ENCODE data around the gene CBLN1.

Gene CBLN1

DNA sequence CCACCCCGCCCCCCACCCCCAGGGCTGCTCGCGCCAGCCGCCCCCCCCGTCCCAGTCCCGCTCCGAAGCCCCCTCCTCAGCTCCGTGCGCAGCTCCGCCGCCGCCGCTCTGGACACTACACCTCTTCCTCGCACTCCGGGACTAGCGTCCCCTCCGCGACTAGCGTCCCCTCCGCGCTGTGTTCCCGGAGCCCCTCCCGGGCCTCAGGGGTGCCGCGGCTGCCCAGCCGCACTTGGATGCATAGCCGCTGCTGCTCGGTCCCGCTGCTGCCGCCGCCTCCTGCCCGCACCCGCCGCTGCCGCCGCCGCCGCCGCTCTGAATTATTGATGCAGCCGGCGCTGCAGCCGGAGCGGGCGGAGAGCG, at the start of gene CBLN1:
Gene CBLN1, minus strand, starts transcription at position 359 of the 363 bp plus-strand sequence. CDS start 373 bp downstream, outside the sequence.
- Histone ChIP-seq H3K27ac (ENCODE audit: low read length) (no peak within 1 kb of the TSS), H3K4me3 (ENCODE audit: low read length in 2 of 2) (peak within 1 kb of the TSS in 1 of 2 donors; percentile 58), H3K4me1 (ENCODE audit: control insufficient read depth, insufficient read depth, low read length) (peaks cover 41% of the 10 kb centered on the region), H3K9me3 (ENCODE audit: control insufficient read depth in 2 of 2, low read length in 2 of 2) (no peaks in the 10 kb centered on the region), H3K9ac (ENCODE audit: low read length in 2 of 2) (no peak within 1 kb of the TSS), H3K36me3 (ENCODE audit: control insufficient read depth in 2 of 2, insufficient read depth in 2 of 2, low read length in 2 of 2) (no peaks in the 10 kb centered on the region), H3K27me3 (ENCODE audit: control insufficient read depth in 1 of 2, insufficient read depth in 2 of 2, low read length in 2 of 2) (peaks cover 62 to 81% of the 10 kb centered on the region in 2 donors)

DNA sequence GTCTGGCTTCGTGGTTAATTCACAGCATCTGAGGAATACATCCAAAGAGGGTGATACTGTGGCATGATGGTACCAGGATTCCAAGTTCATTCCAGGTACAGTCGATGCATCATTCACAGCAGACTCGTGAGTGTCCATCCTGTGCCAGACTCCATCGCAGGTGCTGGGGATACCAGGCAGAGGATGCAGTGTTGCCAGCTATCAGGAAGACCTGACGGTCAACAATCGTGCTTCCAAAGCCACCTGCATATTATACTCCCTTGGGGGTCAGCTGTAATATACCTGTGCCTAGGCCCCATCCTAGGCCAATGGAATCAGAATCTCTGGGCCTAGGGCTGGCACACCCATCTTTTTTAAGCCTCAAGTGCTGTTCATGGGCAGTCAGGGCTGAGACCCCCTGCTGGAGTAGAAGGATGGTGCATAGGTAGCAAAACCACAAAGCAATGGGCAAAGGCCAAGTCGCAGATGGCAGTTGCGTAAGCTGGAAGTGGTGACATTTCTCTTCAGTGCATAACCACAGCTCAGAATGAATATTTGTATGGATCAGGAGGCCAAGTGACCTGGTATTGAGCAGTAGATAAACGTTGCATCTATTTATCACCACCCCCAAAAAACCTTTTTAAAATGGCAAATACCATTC, 49.0 kb upstream of the CBLN1 start:
- H3K9me3 ChIP-seq (ENCODE audit: control insufficient read depth in 2 of 2, low read length in 2 of 2): no peaks in the 10 kb centered on the region
- no peaks in the 10 kb centered on the region for H3K36me3 ChIP-seq (ENCODE audit: control insufficient read depth in 2 of 2, insufficient read depth in 2 of 2, low read length in 2 of 2)
- no peak overlapping the region for H3K9ac ChIP-seq (ENCODE audit: low read length in 2 of 2)
- H3K4me1 ChIP-seq (ENCODE audit: control insufficient read depth, insufficient read depth, low read length): no peaks in the 10 kb centered on the region
- H3K4me3 ChIP-seq (ENCODE audit: low read length in 2 of 2): no peak overlapping the region
- no peaks in the 10 kb centered on the region for H3K27me3 ChIP-seq (ENCODE audit: control insufficient read depth in 1 of 2, insufficient read depth in 2 of 2, low read length in 2 of 2)
- no peak overlapping the region for H3K27ac ChIP-seq (ENCODE audit: low read length)

DNA sequence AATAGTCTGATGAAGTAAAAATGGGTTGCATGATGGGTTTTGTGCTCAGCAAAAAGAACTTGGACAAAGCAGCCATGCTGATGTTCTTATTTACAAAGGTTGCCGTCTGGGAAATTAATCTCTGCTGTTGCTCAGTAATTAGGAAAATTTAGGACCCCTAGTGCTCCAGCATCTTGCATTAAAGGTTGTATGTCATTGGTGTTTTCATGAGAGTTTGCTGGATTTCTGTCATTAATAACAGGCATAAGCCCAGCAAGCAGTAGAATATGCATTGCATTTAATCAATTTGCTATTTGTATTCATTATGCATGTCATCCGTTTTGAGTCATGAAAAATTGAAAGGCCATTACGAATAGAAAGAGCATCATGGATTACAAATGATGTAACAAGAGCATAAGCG, 46.7 kb upstream of the CBLN1 start:
- Histone ChIP-seq H3K27ac (ENCODE audit: low read length) (no peak overlapping the region), H3K9me3 (ENCODE audit: control insufficient read depth in 2 of 2, low read length in 2 of 2) (no peaks in the 10 kb centered on the region), H3K27me3 (ENCODE audit: control insufficient read depth in 1 of 2, insufficient read depth in 2 of 2, low read length in 2 of 2) (no peaks in the 10 kb centered on the region), H3K36me3 (ENCODE audit: control insufficient read depth in 2 of 2, insufficient read depth in 2 of 2, low read length in 2 of 2) (no peaks in the 10 kb centered on the region), H3K4me3 (ENCODE audit: low read length in 2 of 2) (no peak overlapping the region), H3K4me1 (ENCODE audit: control insufficient read depth, insufficient read depth, low read length) (no peaks in the 10 kb centered on the region), H3K9ac (ENCODE audit: low read length in 2 of 2) (no peak overlapping the region)

DNA sequence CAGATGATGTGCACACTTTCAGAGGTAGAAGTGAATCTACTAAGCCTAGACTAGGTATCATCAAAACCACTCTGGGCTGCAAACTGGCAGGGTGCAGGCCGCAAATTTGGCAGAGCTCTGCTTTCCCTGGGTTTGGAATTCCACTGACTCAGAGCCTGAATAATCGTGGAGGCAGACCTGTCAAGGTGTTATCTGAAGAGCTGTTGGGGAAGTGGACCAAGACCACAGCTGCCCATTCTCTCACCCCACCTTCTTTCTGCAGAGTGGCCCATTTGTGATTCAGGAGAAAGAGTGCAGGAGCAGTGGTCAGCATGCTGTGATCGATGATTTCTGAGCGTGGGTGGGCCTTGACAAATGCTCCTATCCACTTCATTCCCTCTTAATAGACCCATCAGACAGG, 45.8 kb upstream of the CBLN1 start:
- Histone ChIP-seq H3K9ac (ENCODE audit: low read length in 2 of 2) (no peak overlapping the region), H3K9me3 (ENCODE audit: control insufficient read depth in 2 of 2, low read length in 2 of 2) (no peaks in the 10 kb centered on the region), H3K27me3 (ENCODE audit: control insufficient read depth in 1 of 2, insufficient read depth in 2 of 2, low read length in 2 of 2) (no peaks in the 10 kb centered on the region), H3K27ac (ENCODE audit: low read length) (no peak overlapping the region), H3K4me1 (ENCODE audit: control insufficient read depth, insufficient read depth, low read length) (no peaks in the 10 kb centered on the region), H3K4me3 (ENCODE audit: low read length in 2 of 2) (no peak overlapping the region), H3K36me3 (ENCODE audit: control insufficient read depth in 2 of 2, insufficient read depth in 2 of 2, low read length in 2 of 2) (no peaks in the 10 kb centered on the region)

DNA sequence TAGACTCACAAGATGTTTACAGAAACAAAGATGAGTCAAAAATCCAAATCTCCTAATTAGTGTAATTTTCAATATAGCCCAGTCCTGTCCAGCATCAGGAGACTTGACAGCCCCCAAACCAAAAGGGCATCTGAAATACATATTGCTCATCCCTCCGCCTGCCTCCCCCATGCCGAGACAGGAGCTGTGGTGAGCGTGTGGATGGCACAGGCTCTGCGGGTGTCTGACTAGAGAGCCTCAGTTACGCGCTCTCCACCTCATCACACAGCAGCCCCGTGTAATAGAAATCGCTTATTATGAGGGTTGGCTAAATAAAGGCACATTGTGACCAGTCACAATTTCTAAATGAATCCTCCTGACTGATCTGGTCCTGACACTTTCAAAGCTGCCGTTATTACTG, 43.1 kb upstream of the CBLN1 start:
- Histone ChIP-seq H3K4me1 (ENCODE audit: control insufficient read depth, insufficient read depth, low read length) (no peaks in the 10 kb centered on the region), H3K9me3 (ENCODE audit: control insufficient read depth in 2 of 2, low read length in 2 of 2) (peaks cover 0 to 3% of the 10 kb centered on the region in 2 donors), H3K36me3 (ENCODE audit: control insufficient read depth in 2 of 2, insufficient read depth in 2 of 2, low read length in 2 of 2) (no peaks in the 10 kb centered on the region), H3K27me3 (ENCODE audit: control insufficient read depth in 1 of 2, insufficient read depth in 2 of 2, low read length in 2 of 2) (no peaks in the 10 kb centered on the region), H3K9ac (ENCODE audit: low read length in 2 of 2) (no peak overlapping the region), H3K27ac (ENCODE audit: low read length) (no peak overlapping the region), H3K4me3 (ENCODE audit: low read length in 2 of 2) (no peak overlapping the region)

DNA sequence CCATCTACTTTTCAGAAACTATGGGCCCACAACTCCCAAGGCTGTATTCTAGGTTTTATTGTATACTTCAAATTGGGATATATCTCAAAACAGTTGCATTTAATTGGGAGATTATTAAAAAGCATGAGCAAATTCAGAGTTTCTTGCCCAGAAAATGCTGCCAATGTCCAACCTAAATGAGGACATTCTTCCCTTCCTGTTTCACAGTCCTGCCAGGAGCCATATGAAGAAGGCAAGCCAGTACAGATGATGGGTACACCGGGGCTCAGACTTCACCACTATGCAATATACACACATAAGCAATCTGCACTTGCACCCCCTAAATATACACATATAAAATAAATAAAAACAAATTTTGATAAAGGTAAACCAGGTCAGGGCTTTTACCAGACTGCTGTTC, 34.0 kb upstream of the CBLN1 start:
- Histone ChIP-seq H3K9ac (ENCODE audit: low read length in 2 of 2) (no peak overlapping the region), H3K36me3 (ENCODE audit: control insufficient read depth in 2 of 2, insufficient read depth in 2 of 2, low read length in 2 of 2) (no peaks in the 10 kb centered on the region), H3K4me3 (ENCODE audit: low read length in 2 of 2) (no peak overlapping the region), H3K27ac (ENCODE audit: low read length) (no peak overlapping the region), H3K4me1 (ENCODE audit: control insufficient read depth, insufficient read depth, low read length) (no peaks in the 10 kb centered on the region), H3K9me3 (ENCODE audit: control insufficient read depth in 2 of 2, low read length in 2 of 2) (no peaks in the 10 kb centered on the region), H3K27me3 (ENCODE audit: control insufficient read depth in 1 of 2, insufficient read depth in 2 of 2, low read length in 2 of 2) (no peaks in the 10 kb centered on the region)

DNA sequence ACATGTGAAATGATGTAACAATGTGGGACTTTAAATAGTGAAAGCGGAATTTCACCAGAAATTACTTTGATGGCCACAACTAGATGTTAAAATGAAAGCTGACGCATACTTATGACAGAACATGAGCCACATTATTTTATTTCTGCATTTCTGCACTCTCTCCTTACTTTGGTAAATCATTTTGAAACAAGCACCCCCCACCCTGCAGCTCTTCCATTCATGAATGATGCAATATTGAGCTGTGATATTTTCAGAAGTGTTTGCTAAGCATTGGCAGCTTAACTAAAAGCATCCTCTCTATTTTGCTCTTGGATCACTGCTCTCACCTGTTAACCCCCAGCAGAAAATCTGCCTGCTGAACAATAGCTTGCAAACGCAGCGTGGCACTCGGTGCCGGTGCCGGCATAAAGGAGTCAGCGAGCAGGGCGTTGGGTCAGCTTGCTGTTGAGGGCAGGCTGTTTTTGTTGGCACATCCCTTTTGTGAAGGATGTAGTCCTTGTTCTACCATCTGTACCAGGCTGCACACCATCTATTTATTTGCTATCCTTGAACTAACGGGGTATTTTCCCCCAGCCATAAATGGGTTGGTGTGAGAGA, 30.8 kb upstream of the CBLN1 start:
- no peak overlapping the region for H3K9ac ChIP-seq (ENCODE audit: low read length in 2 of 2)
- no peaks in the 10 kb centered on the region for H3K36me3 ChIP-seq (ENCODE audit: control insufficient read depth in 2 of 2, insufficient read depth in 2 of 2, low read length in 2 of 2)
- no peak overlapping the region for H3K27ac ChIP-seq (ENCODE audit: low read length)
- no peaks in the 10 kb centered on the region for H3K4me1 ChIP-seq (ENCODE audit: control insufficient read depth, insufficient read depth, low read length)
- no peaks in the 10 kb centered on the region for H3K9me3 ChIP-seq (ENCODE audit: control insufficient read depth in 2 of 2, low read length in 2 of 2)
- no peak overlapping the region for H3K4me3 ChIP-seq (ENCODE audit: low read length in 2 of 2)
- no peaks in the 10 kb centered on the region for H3K27me3 ChIP-seq (ENCODE audit: control insufficient read depth in 1 of 2, insufficient read depth in 2 of 2, low read length in 2 of 2)

DNA sequence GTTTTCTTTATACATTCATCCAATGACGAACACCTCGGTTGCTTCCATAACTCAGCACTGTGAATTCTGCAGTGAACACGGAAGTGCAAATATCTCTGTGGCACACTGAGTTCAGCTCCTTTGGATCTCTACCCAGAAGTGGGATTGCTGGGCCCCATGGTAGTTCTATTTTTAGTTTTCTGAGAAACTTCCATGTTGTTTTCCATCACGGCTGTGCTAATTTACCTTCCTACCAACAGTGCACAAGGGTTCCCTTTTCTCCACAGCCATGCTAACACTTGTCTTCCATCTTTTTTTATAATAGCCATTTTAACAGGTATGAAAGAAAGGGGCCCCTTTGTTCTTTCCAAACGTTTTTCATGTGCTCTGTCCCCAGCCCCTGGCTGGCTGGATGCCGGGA, 30.2 kb upstream of the CBLN1 start:
- Histone ChIP-seq H3K4me1 (ENCODE audit: control insufficient read depth, insufficient read depth, low read length) (no peaks in the 10 kb centered on the region), H3K4me3 (ENCODE audit: low read length in 2 of 2) (no peak overlapping the region), H3K9me3 (ENCODE audit: control insufficient read depth in 2 of 2, low read length in 2 of 2) (no peaks in the 10 kb centered on the region)

DNA sequence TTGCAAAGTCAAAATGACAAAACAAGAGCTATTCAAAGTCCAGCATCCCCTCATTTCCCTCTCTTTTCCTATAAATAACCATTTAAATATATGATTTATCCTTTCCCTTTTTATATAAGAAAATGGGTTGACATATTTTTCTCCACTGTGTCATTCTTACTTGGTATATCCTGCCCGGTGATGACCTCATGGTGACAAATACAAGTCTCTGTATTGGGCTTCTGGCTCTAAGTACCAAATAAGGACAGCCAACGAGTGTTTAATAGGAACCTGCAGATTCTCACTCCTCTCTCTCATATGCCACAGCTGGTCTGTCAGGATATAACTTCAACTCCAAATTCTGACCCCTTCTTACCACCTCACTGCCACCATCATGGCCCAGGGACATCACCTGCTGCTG, 25.5 kb upstream of the CBLN1 start:
- no peak overlapping the region for H3K4me3 ChIP-seq (ENCODE audit: low read length in 2 of 2)
- H3K27ac ChIP-seq (ENCODE audit: low read length): no peak overlapping the region
- no peak overlapping the region for H3K9ac ChIP-seq (ENCODE audit: low read length in 2 of 2)
- no peaks in the 10 kb centered on the region for H3K36me3 ChIP-seq (ENCODE audit: control insufficient read depth in 2 of 2, insufficient read depth in 2 of 2, low read length in 2 of 2)
- H3K27me3 ChIP-seq (ENCODE audit: control insufficient read depth in 1 of 2, insufficient read depth in 2 of 2, low read length in 2 of 2): no peaks in the 10 kb centered on the region
- peaks cover 0 to 2% of the 10 kb centered on the region in 2 donors for H3K9me3 ChIP-seq (ENCODE audit: control insufficient read depth in 2 of 2, low read length in 2 of 2)
- no peaks in the 10 kb centered on the region for H3K4me1 ChIP-seq (ENCODE audit: control insufficient read depth, insufficient read depth, low read length)

More for the DNA sequence above, 30.2 kb upstream of the CBLN1 start:
- Histone ChIP-seq H3K27ac (ENCODE audit: low read length) (no peak overlapping the region), H3K27me3 (ENCODE audit: control insufficient read depth in 1 of 2, insufficient read depth in 2 of 2, low read length in 2 of 2) (no peaks in the 10 kb centered on the region), H3K36me3 (ENCODE audit: control insufficient read depth in 2 of 2, insufficient read depth in 2 of 2, low read length in 2 of 2) (no peaks in the 10 kb centered on the region), H3K9ac (ENCODE audit: low read length in 2 of 2) (no peak overlapping the region)

DNA sequence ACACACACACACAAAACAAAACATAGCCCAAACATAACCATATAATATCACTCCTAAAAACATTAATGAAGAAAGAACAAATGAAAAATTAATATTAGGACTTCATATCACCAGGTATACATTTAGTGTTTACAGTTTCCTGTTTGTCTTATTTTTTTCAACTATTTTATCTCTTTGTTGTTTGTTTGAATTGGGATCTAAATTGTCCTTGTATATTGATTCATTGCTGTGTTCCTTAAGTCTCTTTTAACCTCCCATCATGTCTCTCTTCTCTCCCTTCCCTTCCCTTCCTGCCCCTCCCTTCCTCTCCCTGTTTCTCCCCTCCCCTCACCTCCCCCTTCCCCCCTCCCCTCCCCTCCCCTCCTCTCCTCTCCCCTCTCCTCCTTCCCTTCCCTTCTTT, 23.8 kb upstream of the CBLN1 start:
- H3K9me3 ChIP-seq (ENCODE audit: control insufficient read depth in 2 of 2, low read length in 2 of 2): peaks cover 0 to 3% of the 10 kb centered on the region in 2 donors
- H3K27ac ChIP-seq (ENCODE audit: low read length): no peak overlapping the region
- H3K9ac ChIP-seq (ENCODE audit: low read length in 2 of 2): no peak overlapping the region
- H3K4me1 ChIP-seq (ENCODE audit: control insufficient read depth, insufficient read depth, low read length): no peaks in the 10 kb centered on the region
- no peaks in the 10 kb centered on the region for H3K36me3 ChIP-seq (ENCODE audit: control insufficient read depth in 2 of 2, insufficient read depth in 2 of 2, low read length in 2 of 2)
- H3K4me3 ChIP-seq (ENCODE audit: low read length in 2 of 2): no peak overlapping the region
- no peaks in the 10 kb centered on the region for H3K27me3 ChIP-seq (ENCODE audit: control insufficient read depth in 1 of 2, insufficient read depth in 2 of 2, low read length in 2 of 2)

DNA sequence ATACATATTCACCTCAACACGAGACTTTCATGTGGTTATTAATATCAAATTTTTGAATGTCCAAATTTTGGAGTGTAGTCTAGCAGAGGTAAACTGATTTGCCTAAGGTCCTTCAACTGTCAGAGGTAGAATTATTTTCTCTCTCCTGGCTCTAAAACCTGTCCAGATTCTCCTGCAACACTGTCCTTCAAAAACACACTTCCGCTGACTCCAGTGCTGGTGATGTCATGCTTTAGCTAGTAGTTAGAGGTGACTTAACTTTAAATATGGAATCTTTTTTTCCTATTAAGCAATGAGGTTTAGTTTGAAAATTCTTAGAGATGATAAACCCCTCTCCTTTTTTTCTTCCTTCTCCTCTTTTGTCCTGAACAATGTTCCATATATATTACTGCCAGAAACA, 10.8 kb upstream of the CBLN1 start:
- Histone ChIP-seq H3K9me3 (ENCODE audit: control insufficient read depth in 2 of 2, low read length in 2 of 2) (no peaks in the 10 kb centered on the region), H3K4me1 (ENCODE audit: control insufficient read depth, insufficient read depth, low read length) (no peaks in the 10 kb centered on the region), H3K4me3 (ENCODE audit: low read length in 2 of 2) (no peak overlapping the region), H3K27ac (ENCODE audit: low read length) (no peak overlapping the region), H3K36me3 (ENCODE audit: control insufficient read depth in 2 of 2, insufficient read depth in 2 of 2, low read length in 2 of 2) (no peaks in the 10 kb centered on the region), H3K9ac (ENCODE audit: low read length in 2 of 2) (no peak overlapping the region), H3K27me3 (ENCODE audit: control insufficient read depth in 1 of 2, insufficient read depth in 2 of 2, low read length in 2 of 2) (peaks cover 10 to 11% of the 10 kb centered on the region in 2 donors)
